Measurements from ENCODE around the gene TCF7L2. TPM values are rescaled to one million over a fixed set of nuclear protein-coding genes. Genes with fewer than 3 reads are reported as not detected.

Gene TCF7L2
- total RNA-seq, 1 donor from 2014 or later: 8.2 TPM

DNA sequence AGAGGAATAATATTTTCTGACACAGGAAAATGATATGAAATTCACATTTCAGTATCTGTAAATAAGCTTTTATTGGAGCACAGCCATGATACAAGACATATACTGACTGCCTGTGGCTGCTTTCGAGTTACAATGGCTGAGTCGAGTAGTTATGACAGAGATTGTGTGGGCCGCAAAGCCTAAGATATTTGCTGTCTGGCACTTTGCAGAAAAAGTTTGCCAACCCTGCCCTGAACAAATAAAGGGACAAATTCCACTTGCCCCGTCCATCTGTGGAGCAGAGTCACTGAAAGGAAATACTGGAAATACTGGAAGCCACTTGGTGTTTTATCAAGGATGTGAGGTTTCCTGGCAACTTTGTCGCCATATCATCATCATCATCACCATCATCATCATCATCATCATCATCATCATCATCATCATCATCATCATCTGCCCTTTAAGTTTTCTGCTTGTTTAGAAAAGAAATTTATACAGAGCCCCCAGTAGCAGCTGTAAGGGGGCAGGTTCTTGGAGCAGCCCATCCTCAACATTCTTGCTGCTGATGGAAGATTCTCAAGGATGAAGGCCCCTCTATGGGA is 85.8 kb downstream of the TCF7L2 start:
- H3K9me3 ChIP-seq: no peaks in the 10 kb centered on the region
- H3K27me3 ChIP-seq: no peaks in the 10 kb centered on the region
- peaks cover 8 to 36% of the 10 kb centered on the region in 2 donors for H3K4me1 ChIP-seq
- intact Hi-C loops (cut with DNase I): loop anchor here (2.0 to 5.0 kb wide), 2 partner anchors 17 to 76 kb away; no protein-coding TSS in a partner anchor
- TF ChIP-seq, protein P1, sequence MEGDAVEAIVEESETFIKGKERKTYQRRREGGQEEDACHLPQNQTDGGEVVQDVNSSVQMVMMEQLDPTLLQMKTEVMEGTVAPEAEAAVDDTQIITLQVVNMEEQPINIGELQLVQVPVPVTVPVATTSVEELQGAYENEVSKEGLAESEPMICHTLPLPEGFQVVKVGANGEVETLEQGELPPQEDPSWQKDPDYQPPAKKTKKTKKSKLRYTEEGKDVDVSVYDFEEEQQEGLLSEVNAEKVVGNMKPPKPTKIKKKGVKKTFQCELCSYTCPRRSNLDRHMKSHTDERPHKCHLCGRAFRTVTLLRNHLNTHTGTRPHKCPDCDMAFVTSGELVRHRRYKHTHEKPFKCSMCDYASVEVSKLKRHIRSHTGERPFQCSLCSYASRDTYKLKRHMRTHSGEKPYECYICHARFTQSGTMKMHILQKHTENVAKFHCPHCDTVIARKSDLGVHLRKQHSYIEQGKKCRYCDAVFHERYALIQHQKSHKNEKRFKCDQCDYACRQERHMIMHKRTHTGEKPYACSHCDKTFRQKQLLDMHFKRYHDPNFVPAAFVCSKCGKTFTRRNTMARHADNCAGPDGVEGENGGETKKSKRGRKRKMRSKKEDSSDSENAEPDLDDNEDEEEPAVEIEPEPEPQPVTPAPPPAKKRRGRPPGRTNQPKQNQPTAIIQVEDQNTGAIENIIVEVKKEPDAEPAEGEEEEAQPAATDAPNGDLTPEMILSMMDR (IDR thresholded peaks at IDR 0.05): no peak
- H3K36me3 ChIP-seq: no peaks in the 10 kb centered on the region
- H3K4me3 ChIP-seq: no peak overlapping the region
- peak in 1 of 2 donors; percentile 72 for DNase-seq (ENCODE audit: low spot score in 2 of 2)
- H3K27ac ChIP-seq: peak overlapping the region; percentile 63 to 82

DNA sequence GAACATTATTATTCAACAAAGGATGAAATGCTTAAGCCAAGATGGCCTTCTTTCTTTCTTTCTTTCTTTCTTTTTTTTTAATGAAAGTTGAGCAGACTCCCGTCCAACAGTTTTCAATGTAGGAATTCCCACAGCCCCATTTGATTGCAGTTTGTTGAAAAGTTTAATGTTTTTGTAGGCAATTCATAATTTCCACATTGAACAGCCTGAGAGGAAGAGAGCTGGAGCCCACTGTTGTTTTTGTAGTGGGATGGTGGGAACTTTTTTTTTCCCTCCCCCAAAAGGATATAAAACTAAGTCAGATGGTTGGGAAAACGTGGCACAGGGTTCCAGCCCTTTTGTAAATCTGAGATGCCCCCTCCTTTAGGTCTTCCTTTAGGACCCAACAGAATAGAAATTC is 86.6 kb downstream of the TCF7L2 start:
- H3K4me3 ChIP-seq: no peak overlapping the region
- H3K9me3 ChIP-seq: no peaks in the 10 kb centered on the region
- TF ChIP-seq, protein P1 (IDR thresholded peaks at IDR 0.05): no peak
- H3K36me3 ChIP-seq: no peaks in the 10 kb centered on the region
- peak overlapping the region; percentile 63 to 82 for H3K27ac ChIP-seq
- peak in 1 of 2 donors; percentile 51 for DNase-seq (ENCODE audit: low spot score in 2 of 2)
- H3K27me3 ChIP-seq: no peaks in the 10 kb centered on the region
- peaks cover 8 to 31% of the 10 kb centered on the region in 2 donors for H3K4me1 ChIP-seq
- intact Hi-C loops (cut with DNase I): loop anchor here (2.0 to 5.0 kb wide), 2 partner anchors 16 to 76 kb away; no protein-coding TSS in a partner anchor

DNA sequence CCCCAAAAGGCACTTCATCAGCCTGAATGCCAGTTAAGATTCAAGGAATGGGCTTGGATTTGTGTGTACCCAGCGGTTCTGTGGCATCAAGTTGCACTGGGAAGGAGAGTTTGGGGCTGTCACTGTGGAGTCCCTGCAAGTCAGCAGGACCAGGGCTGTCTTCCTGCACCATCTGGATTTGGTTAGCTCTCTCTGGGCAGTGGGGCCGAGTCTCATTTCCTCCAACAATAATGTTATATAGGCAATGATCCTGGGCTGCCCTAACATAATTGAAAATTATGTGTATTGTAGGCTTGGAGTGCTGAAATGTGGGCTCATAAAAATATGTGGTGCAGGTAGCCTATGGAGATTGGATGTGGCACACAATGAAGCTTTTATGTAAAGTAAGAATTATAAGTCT is 87.2 kb downstream of the TCF7L2 start:
- TF ChIP-seq, protein P1 (IDR thresholded peaks at IDR 0.05): no peak
- H3K9me3 ChIP-seq: no peaks in the 10 kb centered on the region
- peak in 1 of 2 donors; percentile 38 for DNase-seq (ENCODE audit: low spot score in 2 of 2)
- H3K4me3 ChIP-seq: no peak overlapping the region
- intact Hi-C loops (cut with DNase I): loop anchor here (2.0 to 5.0 kb wide), 2 partner anchors 16 to 75 kb away; no protein-coding TSS in a partner anchor
- H3K27ac ChIP-seq: peak overlapping the region; percentile 63 to 82
- no peaks in the 10 kb centered on the region for H3K36me3 ChIP-seq
- H3K4me1 ChIP-seq: peaks cover 8 to 37% of the 10 kb centered on the region in 2 donors
- H3K27me3 ChIP-seq: no peaks in the 10 kb centered on the region

DNA sequence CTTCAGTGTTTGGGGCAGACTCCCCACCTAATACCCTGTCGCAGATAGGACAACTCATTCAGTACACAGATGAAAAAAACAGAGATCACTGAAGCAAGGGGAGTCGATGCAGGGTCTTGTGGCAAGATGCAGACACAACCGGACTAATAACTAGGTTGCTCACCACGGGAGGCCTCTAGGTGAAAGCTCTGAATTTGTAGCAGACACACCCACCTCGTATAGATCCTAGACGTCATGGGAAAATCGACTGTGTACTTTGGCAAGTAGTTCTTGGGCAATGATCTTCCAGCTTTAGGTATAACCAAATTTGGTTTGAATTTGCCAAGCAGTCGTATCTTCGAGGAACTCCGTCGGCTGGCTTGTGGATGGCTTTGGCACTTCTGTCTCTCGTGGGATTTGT is 88.1 kb downstream of the TCF7L2 start:
- TF ChIP-seq, protein P1 (IDR thresholded peaks at IDR 0.05): no peak
- H3K27ac ChIP-seq: peak overlapping the region; percentile 63 to 82
- peaks cover 8 to 47% of the 10 kb centered on the region in 2 donors for H3K4me1 ChIP-seq
- H3K36me3 ChIP-seq: no peaks in the 10 kb centered on the region
- H3K9me3 ChIP-seq: no peaks in the 10 kb centered on the region
- intact Hi-C loops (cut with DNase I): loop anchor here (5.0 kb wide), 1 partner anchor 74 kb away; no protein-coding TSS in a partner anchor
- H3K4me3 ChIP-seq: no peak overlapping the region
- no peaks in the 10 kb centered on the region for H3K27me3 ChIP-seq
- DNase-seq (ENCODE audit: low spot score in 2 of 2): peak in 1 of 2 donors; percentile 47

DNA sequence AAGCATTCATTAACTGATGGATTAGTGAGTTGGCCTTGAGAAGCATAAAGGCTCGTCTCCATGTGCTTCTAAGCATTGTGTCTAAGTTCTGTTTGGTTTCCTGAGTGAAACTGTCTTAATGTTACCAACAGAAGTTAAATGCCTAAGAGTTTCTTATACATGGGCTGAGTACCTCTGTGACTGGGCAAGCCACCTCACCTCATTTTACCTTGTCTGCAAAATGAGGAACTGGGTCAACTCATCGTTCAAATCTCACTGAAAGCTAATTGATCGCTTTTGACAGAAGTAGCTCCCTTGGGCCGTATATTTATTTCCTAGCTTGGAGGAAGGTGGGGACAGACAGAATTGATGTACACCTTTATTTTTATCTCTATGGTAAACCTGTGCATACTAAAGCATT is 88.9 kb downstream of the TCF7L2 start:
- Histone ChIP-seq H3K27me3 (no peaks in the 10 kb centered on the region), H3K9me3 (no peaks in the 10 kb centered on the region), H3K36me3 (no peaks in the 10 kb centered on the region), H3K4me1 (peaks cover 8 to 46% of the 10 kb centered on the region in 2 donors), H3K4me3 (no peak overlapping the region), H3K27ac (no peak overlapping the region)
- TF ChIP-seq, protein P1 (IDR thresholded peaks at IDR 0.05): no peak
- intact Hi-C loops (cut with DNase I): loop anchor here (5.0 kb wide), 1 partner anchor 73 kb away; no protein-coding TSS in a partner anchor
- no peak for DNase-seq (ENCODE audit: low spot score in 2 of 2)
